WTC11 (cell line): Measurements from ENCODE around the gene CMYA5. TPM values are rescaled to one million over a fixed set of nuclear protein-coding genes. Genes with fewer than 3 reads are reported as not detected.

Experiments
- ATAC-seq: fragments of 200-7000 bp; cut with Tn5 transposase; 2 replicates; pipeline ENCODE4 v1.10.0; 2021; ENCODE audit warnings: mild to moderate bottlenecking, moderate library complexity
- CTCF ChIA-PET: fragments of 300-600 bp; sonication (Branson Sonifier 250); formaldehyde crosslinking; loops from one replicate; lab custom pipeline; 2021; ENCODE audit warnings: antibody characterized with exemption; lab: Charles Lee
- POLR2A ChIA-PET: fragments of 350-600 bp; sonication (Branson Sonifier 250); formaldehyde crosslinking; loops from one replicate; lab custom pipeline; 2021; ENCODE audit warnings: antibody characterized with exemption; lab: Charles Lee
- DNase-seq: peaks from one replicate; pipeline ENCODE4 v3.0.0; 2021; ENCODE audit warnings: low spot score
- H3K27ac Mint-ChIP-seq: 2 replicates; pipeline ENCODE4 v1.8.0; 2021; ENCODE audit warnings: mixed read lengths
- H3K27me3 Mint-ChIP-seq: 2 replicates; pipeline ENCODE4 v1.8.0; 2021; ENCODE audit warnings: low read depth, mild to moderate bottlenecking, moderate library complexity, mixed read lengths
- H3K36me3 Mint-ChIP-seq: 2 replicates; pipeline ENCODE4 v1.8.0; 2021; ENCODE audit warnings: mixed read lengths
- H3K4me1 Mint-ChIP-seq: 2 replicates; pipeline ENCODE4 v1.8.0; 2022; ENCODE audit warnings: mixed read lengths
- H3K4me3 Mint-ChIP-seq: 2 replicates; pipeline ENCODE4 v1.8.0; 2021; ENCODE audit warnings: mild to moderate bottlenecking, moderate library complexity, mixed read lengths
- H3K9me3 Mint-ChIP-seq: 2 replicates; pipeline ENCODE4 v1.8.0; 2021; ENCODE audit warnings: mixed read lengths
- ATF6 ChIP-seq: sonication (generic); formaldehyde crosslinking; IDR thresholded peaks from 2 replicates; pipeline ENCODE4 v1.8.1; 2023; ENCODE audit warnings: mild to moderate bottlenecking, missing genetic modification reagents
- EMX1 ChIP-seq: fragments of 250-450 bp; sonication (Bioruptor Pico); IDR thresholded peaks from 2 replicates; pipeline ENCODE4 v1.8.0; 2021; ENCODE audit warnings: mild to moderate bottlenecking
- IRF2 ChIP-seq: sonication (generic); formaldehyde crosslinking; IDR thresholded peaks from 2 replicates; pipeline ENCODE4 v1.8.0; 2022; ENCODE audit warnings: low read depth, missing genetic modification reagents, borderline replicate concordance
- JUN ChIP-seq: sonication (generic); formaldehyde crosslinking; IDR thresholded peaks from 2 replicates; pipeline ENCODE4 v1.8.0; 2023; ENCODE audit warnings: mild to moderate bottlenecking, missing genetic modification reagents
- NFE2L1 ChIP-seq: sonication (generic); formaldehyde crosslinking; IDR thresholded peaks from 2 replicates; pipeline ENCODE4 v1.8.1; 2023; ENCODE audit warnings: missing genetic modification reagents
- NR1H2 ChIP-seq: sonication (generic); formaldehyde crosslinking; IDR thresholded peaks from 2 replicates; pipeline ENCODE4 v1.9.0; 2021; ENCODE audit warnings: mild to moderate bottlenecking, moderate library complexity, missing genetic modification reagents
- NR3C1 ChIP-seq: sonication (generic); formaldehyde crosslinking; conservative IDR thresholded peaks from 2 replicates; pipeline ENCODE4 v1.8.1; 2023; ENCODE audit warnings: low read depth, mild to moderate bottlenecking, missing genetic modification reagents
- RORB ChIP-seq: fragments of 250-450 bp; sonication (Bioruptor Pico); IDR thresholded peaks from 2 replicates; pipeline ENCODE4 v1.9.0; 2021; ENCODE audit warnings: mild to moderate bottlenecking
- STAT6 ChIP-seq: sonication (generic); formaldehyde crosslinking; conservative IDR thresholded peaks from 2 replicates; pipeline ENCODE4 v1.8.1; 2023; ENCODE audit warnings: mild to moderate bottlenecking, low read depth, missing genetic modification reagents, moderate library complexity
- TP53 ChIP-seq: sonication (generic); formaldehyde crosslinking; IDR thresholded peaks from 2 replicates; pipeline ENCODE4 v1.8.1; 2023; ENCODE audit warnings: mild to moderate bottlenecking, missing genetic modification reagents
- ZMAT4 ChIP-seq: fragments of 250-450 bp; sonication (Bioruptor Pico); IDR thresholded peaks from 2 replicates; pipeline ENCODE4 v1.9.0; 2021; ENCODE audit warnings: mild to moderate bottlenecking
- ZNF121 ChIP-seq: sonication (generic); formaldehyde crosslinking; IDR thresholded peaks from 2 replicates; pipeline ENCODE4 v1.8.0; 2023; ENCODE audit warnings: missing genetic modification reagents
- ZNF396 ChIP-seq: fragments of 250-450 bp; sonication (Bioruptor Pico); IDR thresholded peaks from 2 replicates; pipeline ENCODE4 v1.8.0; 2021; ENCODE audit warnings: mild to moderate bottlenecking, moderate library complexity, borderline replicate concordance
- ZNF416 ChIP-seq: fragments of 250-450 bp; sonication (Bioruptor Pico); IDR thresholded peaks from 2 replicates; pipeline ENCODE4 v1.9.0; 2021; ENCODE audit warnings: mild to moderate bottlenecking, inconsistent platforms
- ZNF512 ChIP-seq: sonication (generic); formaldehyde crosslinking; IDR thresholded peaks from 2 replicates; pipeline ENCODE4 v1.8.1; 2022; ENCODE audit warnings: missing genetic modification reagents, borderline replicate concordance
- total RNA-seq: library from RNA; stranded (reverse); gene quantifications from 3 replicates; pipeline ENCODE4 v1.2.3, GENCODE V29; 2021
- TF ChIP-seq, protein P1 (sequence below): sonication (generic); formaldehyde crosslinking; IDR thresholded peaks from 2 replicates; pipeline ENCODE4 v1.8.1; 2023; ENCODE audit warnings: mild to moderate bottlenecking, missing genetic modification reagents, moderate library complexity
- TF ChIP-seq, protein P2 (sequence below): fragments of 250-450 bp; sonication (Bioruptor Pico); conservative IDR thresholded peaks from 2 replicates; pipeline ENCODE4 v1.9.0; 2021; ENCODE audit warnings: mild to moderate bottlenecking
- TF ChIP-seq, protein P3 (sequence below): sonication (generic); formaldehyde crosslinking; IDR thresholded peaks from 2 replicates; pipeline ENCODE4 v1.8.0; 2022; ENCODE audit warnings: missing genetic modification reagents
- TF ChIP-seq, protein P4 (sequence below): fragments of 200-600 bp; IDR thresholded peaks from 2 replicates; pipeline ENCODE4 v1.8.0; 2022; ENCODE audit warnings: antibody characterized with exemption

CMYA5 gene
- total RNA-seq, 1 experiment from 2014 or later = 1.2 TPM

DNA sequence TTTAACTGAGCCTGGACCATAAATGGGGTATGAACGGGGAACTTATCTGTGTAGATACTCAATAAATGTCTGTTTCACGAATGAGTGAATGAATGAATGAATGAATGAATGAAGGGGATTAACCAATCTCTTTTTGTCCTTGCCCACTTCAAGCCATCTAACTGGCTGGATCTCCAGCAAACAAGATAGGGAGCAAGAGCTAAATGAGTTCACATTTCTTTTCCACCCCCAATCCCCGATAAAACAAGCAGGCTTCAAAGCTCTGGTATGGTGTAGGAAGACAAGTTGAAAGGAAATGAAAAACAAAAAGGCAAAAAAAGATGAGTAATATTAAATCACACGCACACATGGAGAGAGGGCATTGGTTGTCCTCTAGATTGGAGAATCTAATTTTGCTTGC is 84.0 kb downstream of the CMYA5 start:
- H3K27ac Mint-ChIP-seq = no peak overlapping the region
- peaks cover 25% of the 10 kb centered on the region for H3K9me3 Mint-ChIP-seq
- ChIA-PET CTCF (interaction anchor here (0.9 to 2.3 kb wide), 15 partner anchors 10 to 749 kb away, joined by 3 to 40 read pairs (median 5); partner anchors contain the start of gene CMYA5), POLR2A (no interaction called here)
- TF ChIP-seq ATF6 = no peak
- TF ChIP-seq, protein P1, sequence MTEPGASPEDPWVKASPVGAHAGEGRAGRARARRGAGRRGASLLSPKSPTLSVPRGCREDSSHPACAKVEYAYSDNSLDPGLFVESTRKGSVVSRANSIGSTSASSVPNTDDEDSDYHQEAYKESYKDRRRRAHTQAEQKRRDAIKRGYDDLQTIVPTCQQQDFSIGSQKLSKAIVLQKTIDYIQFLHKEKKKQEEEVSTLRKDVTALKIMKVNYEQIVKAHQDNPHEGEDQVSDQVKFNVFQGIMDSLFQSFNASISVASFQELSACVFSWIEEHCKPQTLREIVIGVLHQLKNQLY (CRISPR knock-in tag) = no peak
- no peak for TF ChIP-seq RORB
- TF ChIP-seq, protein P2, sequence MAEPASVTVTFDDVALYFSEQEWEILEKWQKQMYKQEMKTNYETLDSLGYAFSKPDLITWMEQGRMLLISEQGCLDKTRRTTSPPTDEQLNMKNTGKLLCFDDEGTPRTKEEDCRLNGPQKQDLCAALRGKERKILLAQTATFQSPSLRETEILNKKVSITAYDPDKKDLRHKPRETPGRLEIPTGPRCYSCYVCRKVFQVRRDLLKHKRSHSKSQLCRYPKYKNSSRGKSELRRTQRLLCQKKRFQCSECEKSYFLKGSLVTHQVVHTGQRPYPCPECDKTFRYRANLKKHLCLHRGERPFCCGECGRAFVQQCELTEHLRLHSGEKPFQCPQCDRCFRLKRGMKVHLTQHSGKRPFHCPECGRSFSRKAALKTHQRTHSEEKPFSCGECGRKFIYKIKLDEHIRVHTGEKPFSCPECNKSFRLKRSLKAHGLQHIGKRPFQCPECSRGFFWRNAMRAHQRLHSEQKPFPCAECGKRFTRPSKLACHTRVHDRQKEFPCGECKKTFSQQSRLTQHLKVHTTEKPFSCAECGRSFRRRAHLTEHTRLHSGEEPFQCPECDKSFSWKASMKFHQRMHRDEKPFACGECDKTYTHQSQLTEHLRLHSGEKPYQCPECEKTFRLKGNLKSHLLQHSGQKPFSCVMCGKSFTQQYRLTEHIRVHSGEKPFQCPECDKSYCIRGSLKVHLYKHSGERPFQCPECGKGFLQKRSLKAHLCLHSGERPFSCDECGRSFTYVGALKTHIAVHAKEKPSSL = no peak
- TF ChIP-seq IRF2 (CRISPR knock-in tag) = no peak
- no peak for TF ChIP-seq NR1H2 (CRISPR knock-in tag)
- TF ChIP-seq EMX1 (CRISPR knock-in tag) = no peak
- no peak for TF ChIP-seq ZNF396 (CRISPR knock-in tag)
- TF ChIP-seq, protein P3, sequence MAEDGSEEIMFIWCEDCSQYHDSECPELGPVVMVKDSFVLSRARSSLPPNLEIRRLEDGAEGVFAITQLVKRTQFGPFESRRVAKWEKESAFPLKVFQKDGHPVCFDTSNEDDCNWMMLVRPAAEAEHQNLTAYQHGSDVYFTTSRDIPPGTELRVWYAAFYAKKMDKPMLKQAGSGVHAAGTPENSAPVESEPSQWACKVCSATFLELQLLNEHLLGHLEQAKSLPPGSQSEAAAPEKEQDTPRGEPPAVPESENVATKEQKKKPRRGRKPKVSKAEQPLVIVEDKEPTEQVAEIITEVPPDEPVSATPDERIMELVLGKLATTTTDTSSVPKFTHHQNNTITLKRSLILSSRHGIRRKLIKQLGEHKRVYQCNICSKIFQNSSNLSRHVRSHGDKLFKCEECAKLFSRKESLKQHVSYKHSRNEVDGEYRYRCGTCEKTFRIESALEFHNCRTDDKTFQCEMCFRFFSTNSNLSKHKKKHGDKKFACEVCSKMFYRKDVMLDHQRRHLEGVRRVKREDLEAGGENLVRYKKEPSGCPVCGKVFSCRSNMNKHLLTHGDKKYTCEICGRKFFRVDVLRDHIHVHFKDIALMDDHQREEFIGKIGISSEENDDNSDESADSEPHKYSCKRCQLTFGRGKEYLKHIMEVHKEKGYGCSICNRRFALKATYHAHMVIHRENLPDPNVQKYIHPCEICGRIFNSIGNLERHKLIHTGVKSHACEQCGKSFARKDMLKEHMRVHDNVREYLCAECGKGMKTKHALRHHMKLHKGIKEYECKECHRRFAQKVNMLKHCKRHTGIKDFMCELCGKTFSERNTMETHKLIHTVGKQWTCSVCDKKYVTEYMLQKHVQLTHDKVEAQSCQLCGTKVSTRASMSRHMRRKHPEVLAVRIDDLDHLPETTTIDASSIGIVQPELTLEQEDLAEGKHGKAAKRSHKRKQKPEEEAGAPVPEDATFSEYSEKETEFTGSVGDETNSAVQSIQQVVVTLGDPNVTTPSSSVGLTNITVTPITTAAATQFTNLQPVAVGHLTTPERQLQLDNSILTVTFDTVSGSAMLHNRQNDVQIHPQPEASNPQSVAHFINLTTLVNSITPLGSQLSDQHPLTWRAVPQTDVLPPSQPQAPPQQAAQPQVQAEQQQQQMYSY (CRISPR knock-in tag) = no peak
- no peak for TF ChIP-seq STAT6 (CRISPR knock-in tag)
- TF ChIP-seq ZMAT4 (CRISPR knock-in tag) = no peak
- TF ChIP-seq ZNF121 (CRISPR knock-in tag) = no peak
- no peak for TF ChIP-seq ZNF416 (CRISPR knock-in tag)
- no peak for TF ChIP-seq NFE2L1 (CRISPR knock-in tag)
- TF ChIP-seq NR3C1 (CRISPR knock-in tag) = no peak
- TF ChIP-seq JUN = no peak
- no peak for TF ChIP-seq ZNF512 (CRISPR knock-in tag)
- TF ChIP-seq, protein P4, sequence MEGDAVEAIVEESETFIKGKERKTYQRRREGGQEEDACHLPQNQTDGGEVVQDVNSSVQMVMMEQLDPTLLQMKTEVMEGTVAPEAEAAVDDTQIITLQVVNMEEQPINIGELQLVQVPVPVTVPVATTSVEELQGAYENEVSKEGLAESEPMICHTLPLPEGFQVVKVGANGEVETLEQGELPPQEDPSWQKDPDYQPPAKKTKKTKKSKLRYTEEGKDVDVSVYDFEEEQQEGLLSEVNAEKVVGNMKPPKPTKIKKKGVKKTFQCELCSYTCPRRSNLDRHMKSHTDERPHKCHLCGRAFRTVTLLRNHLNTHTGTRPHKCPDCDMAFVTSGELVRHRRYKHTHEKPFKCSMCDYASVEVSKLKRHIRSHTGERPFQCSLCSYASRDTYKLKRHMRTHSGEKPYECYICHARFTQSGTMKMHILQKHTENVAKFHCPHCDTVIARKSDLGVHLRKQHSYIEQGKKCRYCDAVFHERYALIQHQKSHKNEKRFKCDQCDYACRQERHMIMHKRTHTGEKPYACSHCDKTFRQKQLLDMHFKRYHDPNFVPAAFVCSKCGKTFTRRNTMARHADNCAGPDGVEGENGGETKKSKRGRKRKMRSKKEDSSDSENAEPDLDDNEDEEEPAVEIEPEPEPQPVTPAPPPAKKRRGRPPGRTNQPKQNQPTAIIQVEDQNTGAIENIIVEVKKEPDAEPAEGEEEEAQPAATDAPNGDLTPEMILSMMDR = no peak
- TF ChIP-seq TP53 (CRISPR knock-in tag) = no peak
- peaks cover 10% of the 10 kb centered on the region for H3K4me1 Mint-ChIP-seq
- peaks cover 6% of the 10 kb centered on the region; the same call in 1 of the 2 replicates for H3K27me3 Mint-ChIP-seq
- DNase-seq (no peak), ATAC-seq (no peak)
- no peak overlapping the region for H3K4me3 Mint-ChIP-seq
- peaks cover 20% of the 10 kb centered on the region for H3K36me3 Mint-ChIP-seq
